Motor neuron (in vitro differentiated cells): ENCODE results near the gene TIMM13. TPM values are rescaled to one million over a fixed set of nuclear protein-coding genes. Genes with fewer than 3 reads are reported as not detected.

Source experiments
- ATAC-seq, 8 experiments: fragments of 200-7000 bp; cut with Tn5 transposase; replicated peaks in 6 of 8; 2 replicates each; pipeline ENCODE4 v1.8.0; 2021; ENCODE audit warnings: mild to moderate bottlenecking in 8 of 8, moderate library complexity in 8 of 8
- H3K27ac ChIP-seq, 2 donors: fragments of 250-450 bp; sonication (Bioruptor Pico); 2 replicates each; pipeline ENCODE4 v1.9.0; 2021; ENCODE audit warnings: antibody characterized with exemption in 2 of 2, mild to moderate bottlenecking in 2 of 2, moderate library complexity in 1 of 2
- H3K4me1 ChIP-seq, 2 donors: fragments of 250-450 bp; sonication (Bioruptor Pico); replicated peaks in 1 of 2; 2 replicates each; pipeline ENCODE4 v1.6.1; 2021; ENCODE audit warnings: antibody characterized with exemption in 2 of 2, mild to moderate bottlenecking in 2 of 2, moderate library complexity in 1 of 2
- H3K4me3 ChIP-seq, 5 donors: fragments of 250-450 bp; sonication (Bioruptor Pico); 2 replicates each; pipeline ENCODE4 v1.9.0; 2021; ENCODE audit warnings: antibody characterized with exemption in 5 of 5, mild to moderate bottlenecking in 5 of 5, moderate library complexity in 4 of 5
- WGBS, 10 experiments: fragments of 450-650 bp; shearing (Covaris generic); methylation state at CpG; one replicate each; pipeline ENCODE4 v1.0.0; 2022; 5-methylcytosine and 5-hydroxymethylcytosine counted together
- in situ Hi-C, 9 experiments: fragments of 400-800 bp; cut with MboI; loops; one replicate each; pipeline ENCODE4 v1.15.0; 2021; ENCODE audit warnings: low sequenced_read_pairs in 9 of 9, low pct_unique_long_range_greater_than_20kb in 2 of 9; ENCODE audit not compliant: unreplicated experiment in 9 of 9
- total RNA-seq, 8 experiments: library from RNA; unstranded; fragments of 300-600 nt; gene quantifications; 2 replicates each; pipeline versions ENCODE4 v1.2.3 to v1.2.4, GENCODE V29; 2022

The TIMM13 gene
- total RNA-seq, 8 experiments from 2014 or later, result 51.8 to 145 (median 85.3) TPM

DNA sequence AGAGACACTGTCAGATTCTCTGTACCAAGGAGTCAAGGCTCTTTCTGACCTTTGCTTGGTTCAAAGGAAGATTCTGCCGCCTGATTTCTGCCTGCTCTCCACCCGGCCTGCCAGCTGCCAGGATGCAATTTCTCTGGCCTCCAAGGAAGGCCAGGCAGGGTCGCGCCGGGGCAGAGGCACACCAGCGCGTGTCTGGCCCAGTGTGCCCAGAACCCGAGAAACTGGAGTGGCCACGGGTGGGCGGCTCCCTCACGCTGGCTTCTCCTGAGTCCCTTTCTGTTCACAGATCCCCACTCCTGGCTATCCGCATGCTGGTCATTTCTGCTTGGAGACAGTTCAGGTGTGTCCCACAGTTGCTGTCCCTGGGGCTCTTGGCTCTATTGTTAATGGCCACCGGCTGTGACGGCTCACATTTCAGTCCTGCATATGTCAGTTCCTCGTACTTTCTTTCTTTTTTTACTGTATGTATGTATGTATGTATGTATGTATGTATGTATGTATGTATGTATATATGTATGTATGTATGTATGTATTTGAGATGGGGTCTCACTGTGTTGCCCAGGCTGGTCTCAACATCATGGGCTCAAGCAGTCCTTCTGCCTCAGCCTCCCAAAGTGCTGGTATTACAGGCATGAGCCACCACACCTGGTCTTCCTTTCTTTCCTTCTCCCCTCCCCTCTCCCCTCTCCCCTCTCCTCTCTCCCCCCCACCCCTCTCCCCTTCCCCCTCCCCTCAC, 50.4 kb downstream of the TIMM13 start:
- Histone ChIP-seq H3K27ac (no peak overlapping the region), H3K4me3 (no peak overlapping the region), H3K4me1 (peaks cover 7 to 21% of the 10 kb centered on the region in 2 donors)
- WGBS, 10 experiments, result 0 to 85% (median 69%) methylated on average over 1 to 12 of the region's 15 CpGs; no CpG with 5 or more reads in 4 of the 10 experiments
- in situ Hi-C loops, result loop anchor here in 2 of 9 experiments (25.0 kb wide), 1 partner anchor 90 kb away; the partner anchor contains the start of gene PEAK3 (in 2 of the 2)
- peak in 1 of 8 experiments; percentile 58 for ATAC-seq

Other genes with a start within 250 kb of the TIMM13 start
- gene PLEKHJ1, start 191.3 kb downstream of the TIMM13 start, total RNA-seq, result 10 to 100 TPM; 45.2 to 86.4 (median 52.2) TPM
- 10 to 100 TPM; 13.1 to 72.6 (median 49.9) TPM for gene SF3A2, start 190.8 kb downstream of the TIMM13 start, total RNA-seq
- gene AMH, start 178.3 kb downstream of the TIMM13 start, total RNA-seq, result 1 to 10 TPM in 6 of 8 experiments, under 1 TPM in 2; 0.36 to 4.1 (median 2.0) TPM
- 1 to 10 TPM in 5 of 8 experiments, under 1 TPM in 3; 0.43 to 2.0 (median 1.1) TPM for gene JSRP1, start 171.2 kb downstream of the TIMM13 start, total RNA-seq
- gene PEAK3, start 145.4 kb downstream of the TIMM13 start, total RNA-seq, result 1 to 10 TPM in 1 of 8 experiments, under 1 TPM in 7; 0.15 to 1.3 (median 0.52) TPM
- gene LINGO3, start 119.4 kb downstream of the TIMM13 start, total RNA-seq, result 1 to 10 TPM in 1 of 8 experiments, under 1 TPM in 4, not detected in 3; 0.27 to 1.4 (median 0.35) TPM
- gene LSM7, start 99.0 kb downstream of the TIMM13 start, total RNA-seq, result 100 to 1,000 TPM; 143 to 444 (median 296) TPM
- 10 to 100 TPM; 22.2 to 77.9 (median 36.5) TPM for gene SPPL2B, start 98.9 kb downstream of the TIMM13 start, total RNA-seq
- gene TMPRSS9, start 67.3 kb downstream of the TIMM13 start, total RNA-seq, result 1 to 10 TPM in 3 of 8 experiments, under 1 TPM in 4, not detected in 1; 0.33 to 4.1 (median 0.56) TPM
- 100 to 1,000 TPM in 2 of 8 experiments, 10 to 100 TPM in 6; 29.7 to 100 (median 36.7) TPM for gene LMNB2, start 29.4 kb upstream of the TIMM13 start, total RNA-seq
- 10 to 100 TPM in 7 of 8 experiments, 1 to 10 TPM in 1; 9.4 to 80.4 (median 20.8) TPM for gene GADD45B, start 48.5 kb upstream of the TIMM13 start, total RNA-seq